GM12873 (cell line): ENCODE results near the gene SCARF2.

Experiments used
- CTCF ChIP-seq: IDR thresholded peaks from 2 replicates; pipeline ENCODE4 v1.5.1; 2012; ENCODE audit warnings: low read depth, mild to moderate bottlenecking, moderate library complexity, low read length, control low read depth; ENCODE audit not compliant: insufficient read depth; ENCODE audit errors: missing control alignments

SCARF2 gene

GRCh38 chr22:20456064-20456721, 18.6 kb upstream of the SCARF2 start:
- TF ChIP-seq CTCF: peak; percentile 97

- TF ChIP-seq CTCF: no peak
These were observed 18.1 kb upstream of the SCARF2 start for GRCh38 chr22:20455709-20456063.

- no peak for TF ChIP-seq CTCF
These were observed 15.6 kb upstream of the SCARF2 start for GRCh38 chr22:20453222-20453621.

GRCh38 chr22:20451920-20452319, 14.3 kb upstream of the SCARF2 start:
- no peak for TF ChIP-seq CTCF

GRCh38 chr22:20450551-20450906, 12.9 kb upstream of the SCARF2 start:
- TF ChIP-seq CTCF: no peak

- TF ChIP-seq CTCF: no peak
These were observed 12.4 kb upstream of the SCARF2 start for GRCh38 chr22:20449819-20450550.

- TF ChIP-seq CTCF: no peak
These were observed 11.0 kb upstream of the SCARF2 start for GRCh38 chr22:20448630-20449029.
